WTC11 (cell line): ENCODE results near the gene SPNS3. TPM values are rescaled to one million over a fixed set of nuclear protein-coding genes. Genes with fewer than 3 reads are reported as not detected.

Experiments used
- ATAC-seq: fragments of 200-7000 bp; cut with Tn5 transposase; 2 replicates; pipeline ENCODE4 v1.10.0; 2021; ENCODE audit warnings: mild to moderate bottlenecking, moderate library complexity
- CTCF ChIA-PET: fragments of 300-600 bp; sonication (Branson Sonifier 250); formaldehyde crosslinking; loops from one replicate; lab custom pipeline; 2021; ENCODE audit warnings: antibody characterized with exemption; lab: Charles Lee
- POLR2A ChIA-PET: fragments of 350-600 bp; sonication (Branson Sonifier 250); formaldehyde crosslinking; loops from one replicate; lab custom pipeline; 2021; ENCODE audit warnings: antibody characterized with exemption; lab: Charles Lee
- DNase-seq: peaks from one replicate; pipeline ENCODE4 v3.0.0; 2021; ENCODE audit warnings: low spot score
- H3K27ac Mint-ChIP-seq: 2 replicates; pipeline ENCODE4 v1.8.0; 2021; ENCODE audit warnings: mixed read lengths
- H3K27me3 Mint-ChIP-seq: 2 replicates; pipeline ENCODE4 v1.8.0; 2021; ENCODE audit warnings: low read depth, mild to moderate bottlenecking, moderate library complexity, mixed read lengths
- H3K36me3 Mint-ChIP-seq: 2 replicates; pipeline ENCODE4 v1.8.0; 2021; ENCODE audit warnings: mixed read lengths
- H3K4me1 Mint-ChIP-seq: 2 replicates; pipeline ENCODE4 v1.8.0; 2022; ENCODE audit warnings: mixed read lengths
- H3K4me3 Mint-ChIP-seq: 2 replicates; pipeline ENCODE4 v1.8.0; 2021; ENCODE audit warnings: mild to moderate bottlenecking, moderate library complexity, mixed read lengths
- H3K9me3 Mint-ChIP-seq: 2 replicates; pipeline ENCODE4 v1.8.0; 2021; ENCODE audit warnings: mixed read lengths
- ELF4 ChIP-seq: sonication (generic); formaldehyde crosslinking; IDR thresholded peaks from 2 replicates; pipeline ENCODE4 v1.8.1; 2022; ENCODE audit warnings: low read depth, mild to moderate bottlenecking, moderate library complexity, missing genetic modification reagents
- ESRRA ChIP-seq: sonication (generic); formaldehyde crosslinking; IDR thresholded peaks from 2 replicates; pipeline ENCODE4 v1.8.1; 2022; ENCODE audit warnings: mild to moderate bottlenecking, missing genetic modification reagents, borderline replicate concordance
- FOXP4 ChIP-seq: sonication (generic); formaldehyde crosslinking; IDR thresholded peaks from 2 replicates; pipeline ENCODE4 v1.8.0; 2022; ENCODE audit warnings: mild to moderate bottlenecking, missing genetic modification reagents
- IRF1 ChIP-seq: sonication (generic); formaldehyde crosslinking; IDR thresholded peaks from 2 replicates; pipeline ENCODE4 v1.8.0; 2023; ENCODE audit warnings: missing genetic modification reagents
- KAT7 ChIP-seq: sonication (generic); formaldehyde crosslinking; IDR thresholded peaks from 2 replicates; pipeline ENCODE4 v1.8.1; 2023; ENCODE audit warnings: missing genetic modification reagents, mild to moderate bottlenecking, borderline replicate concordance
- MAX ChIP-seq: sonication (generic); formaldehyde crosslinking; IDR thresholded peaks from 2 replicates; pipeline ENCODE4 v1.8.0; 2022; ENCODE audit warnings: mild to moderate bottlenecking, missing genetic modification reagents
- NR1H2 ChIP-seq: sonication (generic); formaldehyde crosslinking; IDR thresholded peaks from 2 replicates; pipeline ENCODE4 v1.9.0; 2021; ENCODE audit warnings: mild to moderate bottlenecking, moderate library complexity, missing genetic modification reagents
- PREB ChIP-seq: sonication (generic); formaldehyde crosslinking; IDR thresholded peaks from 2 replicates; pipeline ENCODE4 v1.8.1; 2022; ENCODE audit warnings: mild to moderate bottlenecking, missing genetic modification reagents, moderate library complexity, borderline replicate concordance
- STAT6 ChIP-seq: sonication (generic); formaldehyde crosslinking; conservative IDR thresholded peaks from 2 replicates; pipeline ENCODE4 v1.8.1; 2023; ENCODE audit warnings: mild to moderate bottlenecking, low read depth, missing genetic modification reagents, moderate library complexity
- TCF7 ChIP-seq: sonication (generic); formaldehyde crosslinking; IDR thresholded peaks from 2 replicates; pipeline ENCODE4 v1.8.0; 2022; ENCODE audit warnings: mild to moderate bottlenecking, low read depth, missing genetic modification reagents, moderate library complexity
- TEAD1 ChIP-seq: sonication (generic); formaldehyde crosslinking; IDR thresholded peaks from 2 replicates; pipeline ENCODE4 v1.8.0; 2022; ENCODE audit warnings: mild to moderate bottlenecking, missing genetic modification reagents
- ZNF396 ChIP-seq: fragments of 250-450 bp; sonication (Bioruptor Pico); IDR thresholded peaks from 2 replicates; pipeline ENCODE4 v1.8.0; 2021; ENCODE audit warnings: mild to moderate bottlenecking, moderate library complexity, borderline replicate concordance
- total RNA-seq: library from RNA; stranded (reverse); gene quantifications from 3 replicates; pipeline ENCODE4 v1.2.3, GENCODE V29; 2021
- TF ChIP-seq, protein P1 (sequence below): sonication (generic); formaldehyde crosslinking; IDR thresholded peaks from 2 replicates; pipeline ENCODE4 v1.8.1; 2023; ENCODE audit warnings: mild to moderate bottlenecking, missing genetic modification reagents

SPNS3 gene
- total RNA-seq, 1 experiment from 2014 or later: not detected

DNA sequence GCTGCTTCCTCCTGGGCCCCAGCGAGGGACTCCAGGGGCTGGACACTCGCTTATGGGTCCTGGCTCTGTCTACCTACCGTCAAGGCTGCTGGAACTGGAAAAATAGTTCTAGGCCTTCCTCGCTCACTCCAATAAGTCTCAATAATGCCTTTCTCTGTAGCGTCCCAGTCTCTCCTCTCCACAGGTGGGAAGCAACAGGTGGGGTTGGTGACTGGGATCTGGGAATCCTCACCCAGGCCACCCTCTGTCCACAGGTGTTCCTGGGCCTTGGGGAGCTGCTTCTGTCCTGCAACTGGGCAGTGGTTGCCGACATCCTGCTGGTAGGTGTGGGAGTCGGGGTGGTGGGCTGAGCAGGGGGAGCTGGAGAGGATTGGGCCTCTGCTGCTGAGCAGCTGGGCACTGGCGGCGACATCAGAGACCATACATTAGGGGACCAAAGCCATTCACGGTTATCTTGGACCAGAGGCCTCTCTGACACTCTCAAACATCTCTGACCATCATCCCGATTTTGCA lies 44.6 kb downstream of the SPNS3 start:
- Mint-ChIP-seq H3K36me3 (no peaks in the 10 kb centered on the region), H3K9me3 (no peaks in the 10 kb centered on the region)
- ATAC-seq (no peak), DNase-seq (no peak)
- TF ChIP-seq KAT7 (CRISPR knock-in tag): no peak
- no peak for TF ChIP-seq ELF4
- no peak for TF ChIP-seq ESRRA (CRISPR knock-in tag)
- no peak for TF ChIP-seq TCF7 (CRISPR knock-in tag)
- no peak for TF ChIP-seq TEAD1 (CRISPR knock-in tag)
- no peak for TF ChIP-seq STAT6
- TF ChIP-seq MAX (CRISPR knock-in tag): no peak
- no peak for TF ChIP-seq PREB (CRISPR knock-in tag)
- TF ChIP-seq, protein P1, sequence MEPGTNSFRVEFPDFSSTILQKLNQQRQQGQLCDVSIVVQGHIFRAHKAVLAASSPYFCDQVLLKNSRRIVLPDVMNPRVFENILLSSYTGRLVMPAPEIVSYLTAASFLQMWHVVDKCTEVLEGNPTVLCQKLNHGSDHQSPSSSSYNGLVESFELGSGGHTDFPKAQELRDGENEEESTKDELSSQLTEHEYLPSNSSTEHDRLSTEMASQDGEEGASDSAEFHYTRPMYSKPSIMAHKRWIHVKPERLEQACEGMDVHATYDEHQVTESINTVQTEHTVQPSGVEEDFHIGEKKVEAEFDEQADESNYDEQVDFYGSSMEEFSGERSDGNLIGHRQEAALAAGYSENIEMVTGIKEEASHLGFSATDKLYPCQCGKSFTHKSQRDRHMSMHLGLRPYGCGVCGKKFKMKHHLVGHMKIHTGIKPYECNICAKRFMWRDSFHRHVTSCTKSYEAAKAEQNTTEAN (CRISPR knock-in tag): no peak
- TF ChIP-seq, all 79 proteins: peak for 0
- ChIA-PET POLR2A (interaction anchor here (0.6 kb wide), 1 partner anchor 19 kb away, joined by 6 read pairs; no protein-coding TSS in a partner anchor), CTCF (interaction anchor here (0.6 kb wide), 1 partner anchor 425 kb away, joined by 5 read pairs; the partner anchor contains the start of gene CHRNE)
- no peak overlapping the region for H3K27ac Mint-ChIP-seq
- peaks cover 7% of the 10 kb centered on the region for H3K4me1 Mint-ChIP-seq
- no peak overlapping the region for H3K4me3 Mint-ChIP-seq
- H3K27me3 Mint-ChIP-seq: no peaks in the 10 kb centered on the region

- POLR2A ChIA-PET: no interaction called here
- TF ChIP-seq IRF1 (CRISPR knock-in tag) (no peak), NR1H2 (CRISPR knock-in tag) (no peak), ZNF396 (CRISPR knock-in tag) (no peak), FOXP4 (no peak)
- CTCF ChIA-PET: interaction anchor here (1.6 to 1.9 kb wide), 2 partner anchors 19 to 59 kb away, joined by 4 to 8 read pairs; partner anchors contain the start of gene SPNS2
- no peak overlapping the region for H3K4me3 Mint-ChIP-seq
- no peak overlapping the region for H3K27ac Mint-ChIP-seq
- H3K27me3 Mint-ChIP-seq: no peaks in the 10 kb centered on the region
- H3K4me1 Mint-ChIP-seq: peaks cover 7% of the 10 kb centered on the region
- ATAC-seq (no peak), DNase-seq (no peak)
- no peaks in the 10 kb centered on the region for H3K9me3 Mint-ChIP-seq
- no peaks in the 10 kb centered on the region for H3K36me3 Mint-ChIP-seq
These were observed 45.7 kb downstream of the SPNS3 start for GRCh38 chr17:4479340-4479981.
